HL-60 (cell line): ENCODE results near the gene KCND1.
A peak's percentile ranks its signal among the peaks of the same experiment; 100 is the strongest.

Source experiments
- CTCF ChIP-seq: IDR thresholded peaks from one replicate; pipeline ENCODE4 v1.5.1; 2011; ENCODE audit warnings: low read length, control low read depth, inconsistent platforms; ENCODE audit not compliant: insufficient read depth
- REST ChIP-seq: IDR thresholded peaks from 2 replicates; pipeline ENCODE4 v1.6.1; 2012; ENCODE audit warnings: low read depth; ENCODE audit not compliant: insufficient replicate concordance

GRCh38 chrX:48918643-48919340, 52.9 kb downstream of the KCND1 start, which contains the start of gene PIM2:
- TF ChIP-seq CTCF (no peak), REST (peak; percentile 38)
